Measurements from ENCODE around the gene KRTAP4-16.
"Not testable (repeated sequence)": the region's sequence is repeated elsewhere in the genome, so short reads cannot be mapped to it uniquely, and the experiment has no call there.

The KRTAP4-16 gene

GRCh38 chr17:41141361-41141760 is 39.4 kb upstream of the KRTAP4-16 start:
- Histone ChIP-seq H2AFZ (ENCODE audit: low read length) (no peak overlapping the region), H3K4me2 (ENCODE audit: low read length) (no peak overlapping the region), H3K4me3 (ENCODE audit: low read depth, low read length, poor library complexity, severe bottlenecking) (no peak overlapping the region), H3K9me2 (ENCODE audit: low read depth, low read length) (no peaks in the 10 kb centered on the region), H3K36me3 (ENCODE audit: insufficient read depth, low read length) (no peaks in the 10 kb centered on the region; the same call in 1 of the 2 replicates), H3K9ac (ENCODE audit: low read length) (no peak overlapping the region), H3K9me3 (ENCODE audit: low read length) (0 out of 2 replicates have a peak, but pooled peaks cover 3% of the 10 kb centered on the region), H3K27ac (ENCODE audit: low read depth, low read length, poor library complexity, severe bottlenecking) (no peak overlapping the region), H3F3A (ENCODE audit: insufficient read depth, low read length) (no peaks in the 10 kb centered on the region), H3K27me3 (ENCODE audit: insufficient read depth, low read length) (no peaks in the 10 kb centered on the region), H3K4me1 (ENCODE audit: insufficient read depth, low read length, severe bottlenecking) (no peaks in the 10 kb centered on the region), H4K20me1 (ENCODE audit: insufficient read depth, low read length) (no peaks in the 10 kb centered on the region), H3K79me2 (ENCODE audit: insufficient read depth, low read length) (no peaks in the 10 kb centered on the region)
- TF ChIP-seq CTCF (IDR thresholded peaks at IDR 0.05; ENCODE audit: low read length), result no peak
- TF ChIP-seq EZH2 (IDR thresholded peaks at IDR 0.05; ENCODE audit: borderline replicate concordance, low read length), result no peak

DNA sequence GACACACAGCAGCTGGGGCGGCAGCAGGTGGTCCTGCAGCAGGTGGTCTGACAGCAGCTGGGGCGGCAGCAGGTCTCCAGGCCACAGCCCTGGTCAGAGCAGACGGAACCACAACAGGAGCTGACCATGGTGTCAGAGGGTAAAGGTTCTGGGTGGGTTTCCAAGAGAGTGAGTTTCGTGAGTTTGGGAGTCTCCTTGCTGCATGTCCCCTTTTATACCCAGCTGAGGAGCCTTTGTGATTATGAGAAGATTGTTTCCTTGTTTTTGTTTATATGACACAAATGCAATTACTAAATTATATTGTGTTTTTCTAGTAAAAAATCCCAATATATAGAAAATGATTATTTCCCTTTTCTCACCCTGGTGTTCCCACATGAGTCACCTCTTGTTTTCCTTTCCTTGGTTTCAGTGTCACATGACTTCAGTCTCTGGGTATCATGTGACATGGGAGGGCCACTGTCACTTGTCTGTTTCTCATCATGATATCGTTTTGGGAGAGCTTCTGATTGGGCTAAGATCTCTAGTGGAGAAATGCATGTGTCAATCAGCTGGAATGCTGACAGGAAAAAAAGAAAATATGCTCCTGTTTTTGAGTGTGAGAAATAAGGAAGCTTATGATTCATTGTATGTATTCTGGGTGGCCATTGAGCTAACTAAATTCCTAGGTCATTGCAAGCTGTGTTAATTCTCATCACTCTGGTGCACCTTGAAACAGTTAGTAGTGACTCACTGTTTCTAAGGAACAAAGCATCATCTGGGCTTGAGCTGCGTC is 38.5 kb upstream of the KRTAP4-16 start, which contains the start of gene KRTAP4-6:
Gene KRTAP4-6, minus strand, starts transcription at position 185 of the 772 bp plus-strand sequence. Its CDS starts 57 bp downstream, at position 128.
- Histone ChIP-seq H3K4me2 (ENCODE audit: low read length) (no peak within 1 kb of the TSS), H3K4me3 (ENCODE audit: low read depth, low read length, poor library complexity, severe bottlenecking) (no peak within 1 kb of the TSS), H3K9me2 (ENCODE audit: low read depth, low read length) (no peaks in the 10 kb centered on the region), H3F3A (ENCODE audit: insufficient read depth, low read length) (no peaks in the 10 kb centered on the region), H3K27ac (ENCODE audit: low read depth, low read length, poor library complexity, severe bottlenecking) (no peak within 1 kb of the TSS), H4K20me1 (ENCODE audit: insufficient read depth, low read length) (no peaks in the 10 kb centered on the region), H3K27me3 (ENCODE audit: insufficient read depth, low read length) (no peaks in the 10 kb centered on the region), H3K36me3 (ENCODE audit: insufficient read depth, low read length) (no peaks in the 10 kb centered on the region; the same call in 1 of the 2 replicates), H2AFZ (ENCODE audit: low read length) (no peak within 1 kb of the TSS), H3K79me2 (ENCODE audit: insufficient read depth, low read length) (no peaks in the 10 kb centered on the region), H3K4me1 (ENCODE audit: insufficient read depth, low read length, severe bottlenecking) (no peaks in the 10 kb centered on the region), H3K9ac (ENCODE audit: low read length) (no peak within 1 kb of the TSS), H3K9me3 (ENCODE audit: low read length) (0 out of 2 replicates have a peak, but pooled peaks cover 3% of the 10 kb centered on the region)
- TF ChIP-seq EZH2 (IDR thresholded peaks at IDR 0.05; ENCODE audit: borderline replicate concordance, low read length) (no peak), CTCF (IDR thresholded peaks at IDR 0.05; ENCODE audit: low read length) (no peak)

DNA sequence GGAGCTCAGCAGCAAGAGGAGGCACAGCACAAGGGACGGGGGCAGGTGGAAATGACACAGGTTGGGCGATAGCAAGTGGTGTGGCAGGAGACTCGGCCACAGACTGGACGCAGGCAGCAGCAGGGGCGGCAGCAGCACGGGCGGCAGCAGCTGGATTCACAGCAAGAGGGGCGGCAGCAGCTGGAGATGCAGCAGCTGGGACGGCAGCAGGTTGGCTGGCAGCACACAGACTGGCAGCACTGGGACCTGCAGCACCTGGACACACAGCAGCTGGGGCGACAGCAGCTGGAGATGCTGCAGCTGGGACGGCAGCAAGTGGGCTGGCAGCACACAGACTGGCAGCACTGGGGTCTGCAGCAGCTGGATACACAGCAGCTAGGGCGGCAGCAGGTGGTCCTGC is 37.9 kb upstream of the KRTAP4-16 start:
- not testable (repeated sequence) for H2AFZ ChIP-seq (ENCODE audit: low read length); H3K9me2 ChIP-seq (ENCODE audit: low read depth, low read length); H3F3A ChIP-seq (ENCODE audit: insufficient read depth, low read length); H4K20me1 ChIP-seq (ENCODE audit: insufficient read depth, low read length); H3K27ac ChIP-seq (ENCODE audit: low read depth, low read length, poor library complexity, severe bottlenecking); H3K4me1 ChIP-seq (ENCODE audit: insufficient read depth, low read length, severe bottlenecking); H3K27me3 ChIP-seq (ENCODE audit: insufficient read depth, low read length); H3K9me3 ChIP-seq (ENCODE audit: low read length); H3K4me3 ChIP-seq (ENCODE audit: low read depth, low read length, poor library complexity, severe bottlenecking); H3K79me2 ChIP-seq (ENCODE audit: insufficient read depth, low read length); H3K36me3 ChIP-seq (ENCODE audit: insufficient read depth, low read length); H3K4me2 ChIP-seq (ENCODE audit: low read length); H3K9ac ChIP-seq (ENCODE audit: low read length)
